Epithelial cell of umbilical artery (primary cell): ENCODE data around the gene RGS17. TPM values are rescaled to one million over a fixed set of nuclear protein-coding genes. Genes with fewer than 3 reads are reported as not detected.

Experiments
- total RNA-seq: library from RNA; depleted of rRNA; stranded (reverse); fragments of >200 nt; gene quantifications from 2 replicates; pipeline ENCODE4 v1.2.3, GENCODE V29; 2014

The RGS17 gene
- 3.6 and 3.9 TPM in 2 replicates for total RNA-seq

DNA sequence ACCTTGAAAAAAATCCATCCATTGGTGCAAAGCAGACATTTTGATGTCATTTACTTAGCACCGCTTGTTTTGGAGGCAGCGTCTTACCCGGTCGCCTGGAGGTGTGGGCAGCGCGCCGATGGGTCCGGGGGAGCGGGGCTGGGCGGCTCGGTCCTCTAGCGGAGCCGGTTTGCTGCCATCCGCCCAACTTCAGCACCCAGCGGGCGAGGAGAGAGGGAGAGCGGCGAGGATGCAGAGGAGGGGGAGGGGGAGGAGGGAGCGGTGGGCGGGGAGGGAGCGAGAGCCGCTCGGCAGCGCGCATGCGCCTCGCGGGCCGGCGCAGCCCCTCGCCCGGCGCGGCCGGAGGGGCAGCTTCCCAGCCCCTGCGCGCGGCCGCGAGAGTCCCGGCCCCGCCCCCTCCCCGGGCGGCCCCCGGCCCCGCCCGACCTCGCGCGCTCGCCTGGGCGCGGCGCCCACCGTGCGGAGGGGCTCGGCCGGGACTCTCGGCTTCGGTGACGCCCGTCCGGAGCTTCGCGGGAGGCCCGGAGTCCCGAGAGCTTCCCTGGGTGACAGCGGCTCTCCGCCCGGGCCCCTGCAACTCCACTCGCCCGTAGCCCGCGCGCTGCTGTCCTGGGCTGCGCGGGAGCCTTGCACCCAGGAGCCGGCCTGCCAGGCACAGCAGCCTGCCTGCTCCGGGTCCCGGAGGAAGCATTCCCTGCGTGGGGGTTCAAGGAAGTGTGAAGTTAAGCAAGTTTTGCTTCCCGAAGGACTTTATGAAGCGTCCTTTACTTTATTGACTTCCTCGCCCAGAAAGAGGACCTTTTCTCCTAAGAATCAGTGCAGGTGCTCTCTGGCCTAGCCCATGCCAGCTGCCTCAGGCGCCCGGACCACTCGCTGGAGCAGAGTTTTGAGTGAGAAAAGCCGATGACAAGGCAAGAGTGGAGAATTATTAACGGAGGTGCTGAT, at the start of gene RGS17:
TSS of gene RGS17 (minus strand) at position 246 of the 945 bp plus-strand sequence. CDS start 87,264 bp downstream, outside the sequence.

DNA sequence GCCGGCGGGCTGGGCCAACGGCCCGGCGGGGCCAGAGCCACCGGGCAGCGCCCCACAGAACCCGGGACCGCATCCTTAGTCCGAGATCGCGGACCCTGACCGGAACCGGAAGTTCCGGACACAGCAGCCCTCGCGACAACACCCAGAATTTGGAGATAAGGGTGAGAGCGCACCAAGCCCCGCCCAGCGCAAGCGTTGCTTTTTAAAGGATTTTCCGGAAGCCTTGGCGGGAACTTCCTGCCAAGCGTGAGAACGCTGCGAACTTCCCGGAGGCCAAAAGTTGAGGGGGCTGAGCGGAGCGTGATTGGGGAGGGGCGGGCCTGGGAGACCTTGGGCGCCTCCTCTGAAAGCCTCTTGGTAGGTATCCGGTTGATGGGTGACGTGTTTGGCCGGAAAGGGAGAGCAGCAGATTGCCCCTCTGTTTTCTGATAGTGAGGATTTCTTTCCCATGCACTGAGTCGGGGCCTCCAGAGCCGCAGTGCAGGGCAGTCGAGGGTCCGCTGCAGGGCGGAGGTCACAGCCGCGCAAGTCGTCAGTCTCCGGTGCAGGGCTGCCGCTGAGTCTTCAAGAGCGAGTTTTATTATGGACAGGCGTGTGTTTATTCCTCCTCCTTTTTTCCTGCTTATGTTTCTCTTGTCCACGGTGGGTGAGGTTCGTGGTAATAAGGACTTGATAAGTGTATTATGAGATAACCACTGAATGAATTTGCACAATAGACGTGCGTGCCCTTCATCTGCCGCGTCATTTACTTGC, 128.3 kb downstream of the RGS17 start, which contains the start of gene MTRF1L:
TSS of gene MTRF1L (minus strand) at position 97 of the 753 bp plus-strand sequence. CDS start at position 73, 24 bp downstream.

DNA sequence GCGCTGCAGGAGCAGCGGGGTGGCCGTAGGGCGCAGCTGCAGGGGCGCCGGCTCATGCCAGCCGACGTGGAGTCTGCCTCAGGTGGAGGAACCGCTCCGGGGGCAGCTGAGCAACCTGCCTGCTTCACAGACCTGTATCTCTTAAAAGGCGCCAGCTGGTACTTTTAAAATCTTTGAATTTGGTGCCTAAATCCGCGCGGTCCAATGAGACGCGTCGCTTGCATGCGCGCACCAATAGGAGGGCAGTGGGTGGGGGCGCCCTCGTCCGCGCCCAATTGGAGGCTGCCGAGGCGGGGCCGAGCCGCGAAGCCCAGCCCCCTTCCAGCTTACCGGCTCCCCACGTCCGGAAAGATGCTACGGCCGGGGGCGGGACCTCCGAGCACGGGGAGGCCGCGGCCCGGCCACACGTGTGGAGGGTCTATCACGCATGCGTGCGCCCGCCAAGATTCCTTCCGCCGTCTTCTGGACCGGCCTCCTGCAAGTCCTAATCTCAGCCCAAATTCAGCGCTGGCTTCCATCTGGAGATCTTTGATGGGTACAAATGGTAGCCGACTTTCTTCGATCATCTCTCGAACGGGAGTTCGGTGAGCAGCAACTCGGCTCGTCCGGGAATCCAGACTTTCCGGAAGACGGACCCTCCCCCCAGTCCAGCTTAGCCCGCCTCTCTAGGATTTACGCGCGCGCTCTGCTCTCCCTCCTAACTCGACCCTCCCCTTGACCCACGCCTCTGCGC, 148.0 kb downstream of the RGS17 start, which contains the start of gene FBXO5:
TSS of gene FBXO5 (minus strand) at position 138 of the 733 bp plus-strand sequence. CDS start at position 56, 82 bp downstream.

Other genes starting within 250 kb of the RGS17 start
- gene FBXO5, start 148.2 kb downstream of the RGS17 start, total RNA-seq = 20.5 and 20.8 TPM in 2 replicates
- gene MTRF1L, start 128.6 kb downstream of the RGS17 start, total RNA-seq = 27.7 and 33.5 TPM in 2 replicates